HG03064 (cell line): Measurements from ENCODE around the gene NRM.

Experiments
- ATAC-seq: cut with Tn5 transposase; IDR thresholded peaks from one replicate; pipeline ENCODE4 v1.9.1; 2021; ENCODE audit warnings: low read depth; ENCODE audit not compliant: unreplicated experiment

The NRM gene

GRCh38 chr6:30689022-30689865 is 1.5 kb downstream of the NRM start:
- ATAC-seq: no peak

DNA sequence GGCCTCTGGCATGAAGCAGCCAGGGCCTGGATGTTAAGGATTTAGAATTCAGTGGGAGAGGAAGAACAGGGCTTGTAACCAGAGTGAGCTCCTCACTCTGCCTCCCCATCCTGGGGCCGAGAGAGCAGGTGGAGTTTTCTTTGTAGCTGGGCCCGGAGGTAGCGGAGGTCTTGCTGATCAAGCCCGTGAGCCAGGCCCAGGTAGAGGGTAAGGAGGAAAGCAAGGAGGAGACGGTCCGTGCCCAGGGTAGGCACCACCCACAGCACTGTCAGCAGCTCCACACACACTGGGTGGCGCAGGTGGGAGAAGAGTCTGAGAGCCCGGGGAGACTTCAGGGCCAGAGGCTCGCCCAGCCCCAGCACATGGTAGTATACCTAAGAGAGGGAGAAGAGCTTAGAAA is 2.2 kb downstream of the NRM start:
- no peak for ATAC-seq

- no peak for ATAC-seq
Observed at GRCh38 chr6:30687659-30688431, 2.9 kb downstream of the NRM start.

DNA sequence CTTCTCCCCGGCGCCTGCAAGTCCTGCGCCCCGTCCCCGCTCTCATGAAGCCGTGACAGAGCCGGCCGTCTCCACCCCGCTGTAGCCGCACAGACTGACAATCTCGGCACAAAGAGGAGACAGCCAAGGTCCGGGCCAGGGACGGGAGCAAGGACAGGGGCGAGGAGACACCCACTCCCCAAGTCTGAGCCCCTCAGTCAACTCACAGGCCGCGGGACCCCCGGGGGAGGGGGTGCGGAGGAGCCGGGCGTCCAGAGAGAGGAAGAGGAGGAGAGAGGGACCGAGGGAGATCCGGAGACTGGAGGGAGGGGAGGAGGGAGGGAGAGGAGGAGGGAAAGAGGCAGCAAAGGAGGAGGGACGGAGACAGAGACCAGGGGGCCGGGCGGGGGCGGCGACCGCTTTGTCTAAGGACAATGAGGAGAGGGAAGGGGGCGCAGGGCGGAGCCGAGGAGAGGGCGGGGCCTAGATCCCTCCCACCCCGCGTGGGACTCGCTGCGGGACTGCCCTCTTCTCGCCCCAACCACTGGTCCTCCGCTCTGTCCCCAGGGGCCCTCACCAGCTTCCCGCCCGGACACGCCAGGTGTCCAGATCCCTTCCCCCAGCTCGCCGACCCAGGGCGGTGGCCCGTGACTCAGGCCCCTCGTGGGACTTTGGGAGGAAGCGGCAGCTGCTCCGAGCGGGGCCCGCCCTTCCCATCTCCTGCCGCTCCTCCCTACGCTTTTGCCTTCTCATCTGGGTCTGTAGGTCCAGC is 3.7 kb downstream of the NRM start:
- ATAC-seq: no peak

GRCh38 chr6:30686009-30686907 is 4.5 kb downstream of the NRM start, which contains the start of gene PPP1R18:
PPP1R18 (minus strand) TSS chr6:30686645; CDS start chr6:30686018, 627 bp downstream.
- no peak for ATAC-seq

- ATAC-seq: no peak
Observed at GRCh38 chr6:30685157-30686008, 5.4 kb downstream of the NRM start.

DNA sequence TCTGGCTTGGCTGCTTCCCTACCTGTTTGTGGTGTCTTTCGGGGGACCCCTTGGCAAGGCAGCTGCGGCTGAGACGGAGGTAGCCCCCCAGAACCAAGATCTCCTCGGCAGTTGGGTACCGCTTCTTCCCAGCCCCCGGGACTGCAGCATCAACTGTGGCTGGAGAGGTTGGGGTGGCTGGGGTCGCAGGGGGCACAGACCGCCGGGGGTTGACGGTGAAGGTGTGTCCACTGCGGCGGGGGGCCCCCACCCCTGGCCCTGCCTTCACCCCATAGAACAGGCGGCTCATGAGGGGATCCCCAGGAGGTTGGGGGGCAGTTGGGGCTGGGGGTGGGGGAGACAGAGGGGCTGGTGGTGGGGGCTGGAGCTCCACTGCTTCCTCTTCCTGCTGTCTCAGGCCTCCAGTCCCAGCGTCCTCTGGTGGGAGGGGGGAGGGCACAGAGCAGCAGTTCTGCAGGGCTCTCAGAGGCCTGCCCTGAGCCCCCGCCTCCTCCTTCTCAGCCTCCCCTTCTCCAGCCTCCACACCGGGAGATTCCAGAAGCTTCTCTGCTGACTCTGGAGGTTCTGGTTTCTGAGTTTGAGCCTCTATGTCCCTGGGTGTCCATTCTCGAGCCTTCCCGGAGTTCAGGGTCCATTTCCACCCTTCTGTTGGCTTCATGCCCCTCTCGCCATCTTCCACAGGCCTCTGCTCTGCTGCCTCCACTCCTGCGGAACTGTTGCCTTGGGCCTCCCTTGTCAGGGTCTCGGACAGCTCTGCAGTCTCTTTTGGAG is 6.2 kb downstream of the NRM start:
- no peak for ATAC-seq

DNA sequence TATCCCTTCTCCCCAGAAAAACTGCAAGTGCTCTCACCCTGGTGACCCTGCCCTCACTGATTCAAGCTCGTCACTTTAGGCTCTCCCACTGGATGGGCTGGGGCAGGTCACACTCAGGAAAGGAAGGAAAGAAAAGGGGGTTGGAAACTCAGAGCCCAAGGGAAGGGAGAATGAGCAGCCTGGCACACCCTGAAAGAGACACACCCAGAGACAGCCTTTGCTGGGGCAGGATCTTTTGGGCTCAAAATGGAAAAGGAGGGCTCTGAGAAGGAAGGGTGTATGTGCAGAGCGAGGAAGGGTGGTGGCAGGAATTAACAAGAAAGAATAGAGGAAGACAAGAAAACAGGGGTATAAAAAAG is 6.8 kb downstream of the NRM start:
- ATAC-seq: no peak

DNA sequence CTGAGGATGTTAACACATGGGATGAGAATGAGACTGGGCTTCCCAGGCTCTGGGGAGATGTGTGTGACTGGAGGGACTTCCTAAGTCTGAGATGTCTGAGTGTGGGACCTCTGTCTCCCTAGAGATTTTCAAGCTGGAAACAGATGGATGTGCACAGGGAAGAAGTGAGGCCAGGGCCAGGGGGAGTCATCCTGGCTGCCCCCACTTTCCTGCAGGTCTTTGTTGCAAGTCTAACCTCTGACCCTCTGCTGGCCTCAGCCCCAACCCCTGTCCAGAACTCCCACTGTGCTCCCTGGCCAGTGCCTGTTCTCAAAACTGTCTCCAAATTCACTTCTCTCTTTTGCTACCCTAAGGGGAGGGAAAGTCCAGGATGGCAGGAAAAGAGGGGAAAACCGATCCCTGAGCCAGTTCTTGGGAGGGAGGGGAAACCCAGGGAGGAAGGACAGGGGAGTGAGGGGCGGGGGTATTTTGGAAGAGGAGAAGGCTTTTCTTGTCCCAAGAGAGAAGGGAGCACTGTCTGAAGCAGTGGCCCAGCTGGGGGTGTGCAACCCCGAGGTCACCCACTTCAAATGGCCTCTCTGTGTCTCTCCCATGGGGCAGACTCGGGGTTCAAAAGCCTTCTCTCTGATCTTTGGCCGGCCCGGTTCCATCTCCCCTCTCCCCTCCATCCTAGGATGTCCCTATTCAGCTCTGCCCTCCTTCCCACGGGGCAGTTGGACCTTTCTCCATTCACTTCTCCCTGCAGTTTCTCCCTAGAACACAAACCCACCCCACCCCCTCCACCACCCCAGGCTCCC is 7.4 kb downstream of the NRM start:
- no peak for ATAC-seq

- ATAC-seq: peak; percentile 51
Observed at GRCh38 chr6:30682143-30683117, 8.4 kb downstream of the NRM start.

DNA sequence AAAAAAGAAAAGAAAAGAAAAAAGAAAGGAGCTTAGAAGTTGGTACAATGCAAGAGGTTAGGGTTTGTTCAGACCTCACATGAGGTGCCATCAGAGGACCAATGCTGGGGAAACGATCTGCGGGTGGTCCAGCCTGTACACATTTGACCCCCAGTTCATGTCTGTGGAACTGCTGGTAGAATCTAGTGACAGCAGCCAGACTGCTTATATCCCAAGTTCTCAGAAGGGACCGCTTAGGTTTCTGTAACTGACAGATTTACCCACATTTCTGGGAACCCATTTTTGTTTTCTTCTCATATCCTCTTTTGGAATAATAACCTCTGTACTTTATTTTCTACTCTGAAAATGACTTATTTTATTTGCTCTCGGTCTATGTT is 9.0 kb downstream of the NRM start:
- ATAC-seq: no peak

- no peak for ATAC-seq
Observed at GRCh38 chr6:30679765-30680535, 10.8 kb downstream of the NRM start.

DNA sequence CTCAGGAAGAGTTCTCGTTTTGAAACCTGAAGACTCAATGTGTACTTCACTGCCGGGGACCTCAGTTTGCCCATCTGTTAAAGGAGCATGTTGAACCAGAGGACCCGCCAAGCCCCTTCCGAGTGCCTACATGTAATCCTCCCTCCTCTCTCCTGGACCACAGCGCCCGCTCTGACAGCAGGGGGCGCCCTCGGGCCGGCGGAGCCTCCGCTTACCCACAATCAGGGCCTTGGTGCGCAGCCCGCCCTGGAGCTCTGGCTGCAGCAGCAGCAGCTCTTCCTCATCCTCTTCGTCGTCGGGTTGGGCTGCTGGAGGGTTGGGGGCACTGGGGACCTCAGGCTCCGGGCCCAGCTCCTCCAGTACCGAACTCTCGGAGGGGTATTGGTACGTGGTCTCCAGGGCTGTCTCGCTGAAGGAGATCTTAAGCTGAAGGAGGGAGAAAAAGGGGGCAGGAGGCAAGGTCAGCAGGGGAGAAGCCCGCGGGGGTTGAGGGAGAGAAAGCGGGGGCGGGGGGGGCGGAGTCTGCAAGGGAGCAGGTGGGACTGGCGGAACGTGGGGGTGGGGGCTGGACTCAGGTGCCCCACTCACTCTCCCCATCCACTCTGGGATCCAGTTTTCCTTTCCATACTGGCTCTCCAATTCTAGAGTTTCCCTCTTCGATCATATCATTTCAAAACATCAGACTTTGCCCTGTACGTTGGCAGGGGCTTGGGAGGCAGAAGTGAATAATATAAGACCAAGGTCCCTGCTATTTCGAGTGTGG is 11.6 kb downstream of the NRM start:
- no peak for ATAC-seq

DNA sequence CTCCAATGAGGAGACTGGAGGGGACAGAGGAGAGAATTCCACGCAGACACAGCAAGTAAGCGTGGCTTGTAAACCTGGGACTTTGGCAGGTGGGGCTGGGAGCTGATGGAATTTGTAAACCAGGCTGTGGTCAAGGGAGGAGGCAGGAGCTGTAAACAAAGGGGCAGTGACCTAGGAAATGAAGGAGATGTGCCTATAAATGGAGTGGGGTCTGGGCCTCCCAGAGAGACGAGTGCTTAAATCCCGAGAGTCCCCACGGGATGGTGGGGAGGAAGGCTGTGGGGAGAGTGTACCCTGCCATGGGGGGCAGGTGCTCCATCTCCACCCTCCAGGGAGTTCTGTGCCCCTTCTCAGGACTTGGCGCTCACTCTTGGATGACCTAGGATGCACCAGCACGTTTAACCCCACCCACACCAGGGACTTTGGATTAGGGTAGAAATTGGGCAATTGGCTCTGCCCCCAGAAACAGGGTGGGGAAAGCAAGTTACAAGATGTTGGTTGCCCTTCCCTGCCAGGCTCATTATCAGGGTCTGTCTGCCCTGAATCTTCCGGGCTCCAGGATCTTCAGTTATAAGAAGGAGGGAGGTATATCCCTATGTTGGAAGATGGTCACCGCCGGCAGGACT is 14.0 kb downstream of the NRM start:
- ATAC-seq: no peak
